Stomach (tissue), 4 donors: ENCODE results near the gene PWWP2A.

Experiments used
- CTCF ChIP-seq, 7 experiments: fragments of 450-650 bp in 4 of 7; fragments of 200-600 bp in 3 of 7; sonication (generic) in 3 of 7; IDR thresholded peaks; one replicate each; pipeline ENCODE4 v1.5.1; 2016 to 2019; ENCODE audit warnings: antibody characterized with exemption in 7 of 7, control low read depth in 2 of 7, mild to moderate bottlenecking in 1 of 7
- EP300 ChIP-seq: sonication (generic); formaldehyde crosslinking; IDR thresholded peaks from one replicate; pipeline ENCODE4 v1.6.1; 2017; ENCODE audit warnings: antibody characterized with exemption

- TF ChIP-seq EP300 = no peak
- TF ChIP-seq CTCF (IDR thresholded peaks at IDR 0.05) = no peak
Observed at GRCh38 chr5:160054047-160054446, 65.2 kb downstream of the PWWP2A start.
